ENCODE results near the gene ANGPTL7.
"Not testable (repeated sequence)": the region's sequence is repeated elsewhere in the genome, so short reads cannot be mapped to it uniquely, and the experiment has no call there.

ANGPTL7 gene

DNA sequence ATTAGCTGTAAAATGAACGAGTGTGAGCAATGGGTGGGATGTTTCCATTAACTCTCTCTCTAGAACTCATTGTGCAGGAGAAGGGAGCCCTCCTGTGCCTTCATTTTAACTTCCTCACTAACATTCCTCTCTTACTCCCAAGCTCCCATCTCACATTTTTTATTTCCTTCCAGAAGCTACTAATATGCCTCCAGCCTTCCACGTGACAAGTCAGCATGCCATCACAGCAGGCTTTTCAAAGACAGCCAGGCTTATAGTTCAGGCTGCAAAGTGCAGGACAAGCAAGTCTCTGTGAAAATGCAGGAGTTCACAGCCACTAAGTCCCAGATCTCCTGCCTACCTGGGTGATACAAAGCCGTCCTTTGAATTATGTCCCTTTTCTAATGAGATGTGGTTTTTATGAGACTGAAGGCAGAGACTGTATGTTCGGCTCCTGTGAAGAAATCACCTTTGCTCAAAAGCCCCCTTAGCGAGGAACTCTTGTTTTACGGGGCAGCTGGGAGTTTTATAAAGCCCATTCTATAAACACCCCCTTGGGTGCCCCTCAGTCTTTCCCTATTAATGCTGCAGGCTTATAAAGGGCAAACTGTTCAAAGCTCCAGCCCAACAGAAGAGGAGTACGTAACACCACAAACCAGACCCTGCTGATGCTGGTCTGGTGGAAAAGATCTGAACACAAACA is 14.8 kb upstream of the ANGPTL7 start:
- no peak overlapping the region for H3K4me3 ChIP-seq (ENCODE audit: low read depth, low read length)
- H3K9me3 ChIP-seq (ENCODE audit: control insufficient read depth, insufficient read depth, low read length), result no peaks in the 10 kb centered on the region
- peaks cover 4% of the 10 kb centered on the region for H3K36me3 ChIP-seq (ENCODE audit: control insufficient read depth, insufficient read depth, low read length)
- H3K27me3 ChIP-seq (ENCODE audit: control insufficient read depth, insufficient read depth, low read length), result no peaks in the 10 kb centered on the region
- H3K4me1 ChIP-seq (ENCODE audit: control insufficient read depth, insufficient read depth, low read length), result no peaks in the 10 kb centered on the region
- H3K9ac ChIP-seq (ENCODE audit: low read depth, low read length), result no peak overlapping the region

DNA sequence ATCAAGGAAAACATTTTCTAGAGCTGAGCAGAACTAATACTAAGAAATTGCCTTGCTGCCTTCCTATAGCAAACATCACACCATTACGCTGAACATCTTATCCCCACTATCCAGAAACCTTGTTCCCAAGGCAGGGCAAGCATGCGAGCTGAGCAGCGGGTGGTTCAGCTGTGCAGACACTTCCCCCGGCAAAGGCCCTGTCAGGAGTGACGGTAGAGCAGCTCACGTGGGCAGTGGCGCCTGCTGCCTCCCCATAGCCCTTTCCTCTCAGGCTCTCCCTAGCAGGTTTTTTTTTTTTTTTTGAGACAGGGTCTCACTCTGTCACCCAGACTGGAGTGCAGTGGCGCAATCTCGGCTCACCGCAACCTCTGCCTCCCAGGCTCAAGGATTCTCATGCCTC is 13.7 kb upstream of the ANGPTL7 start:
- Histone ChIP-seq H3K9me3 (ENCODE audit: control insufficient read depth, insufficient read depth, low read length) (no peaks in the 10 kb centered on the region), H3K9ac (ENCODE audit: low read depth, low read length) (no peak overlapping the region), H3K4me1 (ENCODE audit: control insufficient read depth, insufficient read depth, low read length) (no peaks in the 10 kb centered on the region), H3K4me3 (ENCODE audit: low read depth, low read length) (no peak overlapping the region), H3K36me3 (ENCODE audit: control insufficient read depth, insufficient read depth, low read length) (peaks cover 4% of the 10 kb centered on the region), H3K27me3 (ENCODE audit: control insufficient read depth, insufficient read depth, low read length) (no peaks in the 10 kb centered on the region)

DNA sequence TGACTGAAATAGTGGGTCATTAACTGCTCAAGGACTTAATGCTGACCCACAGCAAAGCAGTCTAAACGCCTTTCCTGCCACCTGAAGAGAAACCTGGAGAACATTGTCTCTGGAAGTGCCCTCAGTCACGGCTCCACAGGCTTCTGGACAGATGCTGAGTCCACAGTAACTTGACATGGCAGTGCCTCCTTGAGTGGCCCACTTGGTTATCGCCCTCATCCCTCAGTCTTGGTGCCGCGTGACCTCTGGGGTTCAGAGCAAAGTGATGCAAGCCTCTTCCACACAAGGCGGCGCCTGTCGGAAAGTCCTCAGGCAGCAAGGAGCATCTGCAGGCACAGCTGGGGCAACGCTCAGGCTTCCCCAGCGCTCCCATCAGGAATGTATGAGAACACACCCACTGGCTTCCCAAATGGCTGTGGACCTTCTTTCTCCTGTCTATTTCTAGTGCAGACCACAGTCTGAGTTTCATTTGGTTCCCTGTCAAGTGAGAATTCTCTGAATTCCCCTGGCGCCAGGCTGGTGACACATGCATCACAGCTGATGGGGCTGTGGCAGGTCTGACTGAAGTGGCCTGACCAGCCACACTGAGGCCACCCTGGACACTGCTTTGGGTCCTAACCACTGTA is 13.0 kb upstream of the ANGPTL7 start:
- Histone ChIP-seq H3K4me1 (ENCODE audit: control insufficient read depth, insufficient read depth, low read length) (no peaks in the 10 kb centered on the region), H3K27me3 (ENCODE audit: control insufficient read depth, insufficient read depth, low read length) (no peaks in the 10 kb centered on the region), H3K9ac (ENCODE audit: low read depth, low read length) (no peak overlapping the region), H3K36me3 (ENCODE audit: control insufficient read depth, insufficient read depth, low read length) (peaks cover 4% of the 10 kb centered on the region), H3K9me3 (ENCODE audit: control insufficient read depth, insufficient read depth, low read length) (no peaks in the 10 kb centered on the region), H3K4me3 (ENCODE audit: low read depth, low read length) (no peak overlapping the region)

DNA sequence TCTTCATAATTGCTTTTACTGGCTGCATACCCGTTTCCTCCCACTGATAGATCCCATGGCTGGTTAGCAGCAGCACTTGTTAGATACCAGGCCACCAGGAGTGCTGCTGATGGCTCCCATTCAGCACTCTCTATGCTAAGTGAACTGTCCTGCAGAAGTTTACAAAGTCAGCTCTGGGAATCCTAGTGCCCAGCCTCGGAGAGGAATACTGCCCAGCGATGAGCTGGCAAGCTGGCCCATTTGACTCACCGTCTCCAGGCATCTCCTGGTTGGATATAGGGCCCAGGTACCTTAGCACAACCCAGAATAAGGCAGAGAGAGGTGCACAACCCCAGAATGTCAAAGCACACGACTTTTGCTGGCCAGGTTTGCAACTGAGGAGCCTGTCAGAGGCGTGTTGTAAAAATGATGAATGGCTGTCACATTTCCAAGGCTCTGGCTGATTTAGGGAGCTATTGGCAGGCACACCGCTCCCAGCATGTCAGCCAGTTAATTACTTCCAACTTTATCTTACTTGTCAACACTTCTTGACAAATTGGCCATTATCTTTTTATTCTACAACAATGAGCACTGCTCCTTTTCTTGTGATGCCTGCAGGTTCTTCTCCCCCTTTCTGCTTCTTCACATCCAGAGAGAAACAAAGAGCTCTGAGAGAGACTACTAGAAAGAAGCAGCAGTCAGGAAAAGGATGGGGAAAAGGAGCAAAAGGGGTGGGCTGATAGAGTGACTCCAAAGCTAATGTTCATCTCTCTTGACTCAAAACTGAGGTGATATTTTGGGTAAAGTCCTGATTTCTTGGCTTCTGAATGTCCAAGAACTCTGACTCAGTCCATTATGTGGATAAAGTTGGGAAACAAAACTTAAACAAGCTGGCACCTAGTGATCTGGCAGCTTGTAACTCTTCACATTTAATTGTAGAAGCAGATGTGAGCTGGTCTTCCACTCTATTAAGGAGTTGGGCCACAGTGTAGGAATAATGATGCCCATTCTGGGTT is 10.8 kb upstream of the ANGPTL7 start:
- Histone ChIP-seq H3K4me1 (ENCODE audit: control insufficient read depth, insufficient read depth, low read length) (no peaks in the 10 kb centered on the region), H3K36me3 (ENCODE audit: control insufficient read depth, insufficient read depth, low read length) (peaks cover 4% of the 10 kb centered on the region), H3K27me3 (ENCODE audit: control insufficient read depth, insufficient read depth, low read length) (no peaks in the 10 kb centered on the region), H3K9ac (ENCODE audit: low read depth, low read length) (no peak overlapping the region), H3K4me3 (ENCODE audit: low read depth, low read length) (no peak overlapping the region), H3K9me3 (ENCODE audit: control insufficient read depth, insufficient read depth, low read length) (no peaks in the 10 kb centered on the region)

DNA sequence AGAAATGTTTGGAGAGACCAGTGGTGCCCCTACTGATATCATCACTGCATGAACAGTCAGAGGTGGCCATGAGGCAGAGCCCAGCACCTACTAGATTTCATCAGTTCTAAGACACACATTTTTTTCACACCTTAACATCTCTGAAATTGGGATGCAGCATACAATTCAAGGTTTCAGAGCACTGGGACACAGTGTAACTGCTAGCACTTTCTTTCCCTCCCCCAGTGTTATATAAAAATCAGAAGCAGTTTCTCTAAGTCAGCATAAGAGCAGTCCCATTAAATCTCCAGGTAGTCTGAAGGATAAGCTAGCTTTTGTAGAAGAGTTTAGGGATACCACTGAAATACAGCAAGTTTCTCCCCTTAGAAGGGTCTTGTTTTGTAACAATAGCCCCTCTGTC is 10.0 kb upstream of the ANGPTL7 start:
- H3K4me1 ChIP-seq (ENCODE audit: control insufficient read depth, insufficient read depth, low read length), result no peaks in the 10 kb centered on the region
- H3K9ac ChIP-seq (ENCODE audit: low read depth, low read length), result no peak overlapping the region
- no peaks in the 10 kb centered on the region for H3K9me3 ChIP-seq (ENCODE audit: control insufficient read depth, insufficient read depth, low read length)
- H3K36me3 ChIP-seq (ENCODE audit: control insufficient read depth, insufficient read depth, low read length), result peaks cover 4% of the 10 kb centered on the region
- no peak overlapping the region for H3K4me3 ChIP-seq (ENCODE audit: low read depth, low read length)
- no peaks in the 10 kb centered on the region for H3K27me3 ChIP-seq (ENCODE audit: control insufficient read depth, insufficient read depth, low read length)

DNA sequence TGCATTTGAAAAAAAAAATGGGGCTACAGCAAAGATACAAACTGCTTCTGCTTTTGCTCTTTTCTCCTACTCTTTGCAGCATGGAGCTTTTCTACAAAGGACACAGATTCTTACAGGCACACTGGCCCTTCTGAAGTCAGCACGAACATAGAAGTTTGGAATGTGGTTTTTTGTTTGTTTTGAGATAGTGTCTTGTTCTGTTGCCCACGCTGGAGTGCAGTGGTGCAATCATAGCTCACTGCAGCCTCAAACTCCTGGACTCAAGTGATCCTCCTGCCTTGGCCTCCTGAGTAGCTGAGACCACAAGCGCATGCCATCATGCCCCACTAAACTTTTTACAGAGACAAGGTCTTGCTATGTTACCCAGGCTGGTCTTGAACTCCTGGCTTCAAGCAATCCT is 9.4 kb upstream of the ANGPTL7 start:
- not testable (repeated sequence) for H3K27me3 ChIP-seq (ENCODE audit: control insufficient read depth, insufficient read depth, low read length); H3K4me1 ChIP-seq (ENCODE audit: control insufficient read depth, insufficient read depth, low read length); H3K4me3 ChIP-seq (ENCODE audit: low read depth, low read length); H3K36me3 ChIP-seq (ENCODE audit: control insufficient read depth, insufficient read depth, low read length); H3K9me3 ChIP-seq (ENCODE audit: control insufficient read depth, insufficient read depth, low read length); H3K9ac ChIP-seq (ENCODE audit: low read depth, low read length)

DNA sequence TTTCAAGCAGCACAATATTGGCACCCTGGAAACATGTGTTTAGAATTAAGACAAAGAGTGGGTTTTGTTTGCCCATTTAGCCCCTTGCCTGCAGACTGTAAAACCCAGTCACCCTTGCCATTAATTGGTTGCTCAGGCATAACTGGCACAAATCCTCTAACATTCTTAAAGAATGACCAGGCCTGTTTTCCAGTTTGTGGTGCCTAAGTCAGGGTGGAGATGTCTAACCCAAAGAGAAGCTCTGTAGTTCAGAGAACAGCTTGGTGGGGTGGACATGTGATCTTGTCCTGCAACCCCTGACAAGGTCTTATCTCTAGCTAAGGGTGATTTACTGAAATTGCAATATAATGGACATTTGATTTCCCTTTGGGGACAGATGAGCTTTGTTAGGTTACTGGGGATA is 8.8 kb upstream of the ANGPTL7 start:
- Histone ChIP-seq H3K9ac (ENCODE audit: low read depth, low read length) (no peak overlapping the region), H3K4me1 (ENCODE audit: control insufficient read depth, insufficient read depth, low read length) (no peaks in the 10 kb centered on the region), H3K27me3 (ENCODE audit: control insufficient read depth, insufficient read depth, low read length) (no peaks in the 10 kb centered on the region), H3K4me3 (ENCODE audit: low read depth, low read length) (no peak overlapping the region), H3K9me3 (ENCODE audit: control insufficient read depth, insufficient read depth, low read length) (no peaks in the 10 kb centered on the region), H3K36me3 (ENCODE audit: control insufficient read depth, insufficient read depth, low read length) (peaks cover 5% of the 10 kb centered on the region)

DNA sequence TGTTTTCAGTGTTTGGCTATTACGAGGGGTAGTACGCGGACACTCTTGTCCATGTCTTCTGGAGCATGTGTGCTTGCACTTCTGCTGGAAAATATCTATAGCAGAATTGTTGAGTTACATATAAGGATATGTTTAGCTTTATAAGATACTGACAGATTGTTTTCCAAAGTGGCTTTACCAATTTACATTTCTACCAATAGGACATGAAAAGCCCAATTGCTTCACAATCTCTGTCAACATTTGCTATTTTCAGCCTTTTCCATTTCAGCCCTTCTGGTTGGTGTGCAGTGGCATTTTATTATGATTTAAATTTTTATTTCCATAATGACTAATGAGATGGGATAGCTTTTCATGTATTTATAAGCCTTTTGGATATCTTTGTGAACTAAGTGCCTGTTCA is 6.3 kb upstream of the ANGPTL7 start:
- Histone ChIP-seq H3K36me3 (ENCODE audit: control insufficient read depth, insufficient read depth, low read length) (peaks cover 3% of the 10 kb centered on the region), H3K27me3 (ENCODE audit: control insufficient read depth, insufficient read depth, low read length) (no peaks in the 10 kb centered on the region), H3K4me1 (ENCODE audit: control insufficient read depth, insufficient read depth, low read length) (no peaks in the 10 kb centered on the region), H3K9ac (ENCODE audit: low read depth, low read length) (no peak overlapping the region), H3K4me3 (ENCODE audit: low read depth, low read length) (no peak overlapping the region), H3K9me3 (ENCODE audit: control insufficient read depth, insufficient read depth, low read length) (no peaks in the 10 kb centered on the region)

DNA sequence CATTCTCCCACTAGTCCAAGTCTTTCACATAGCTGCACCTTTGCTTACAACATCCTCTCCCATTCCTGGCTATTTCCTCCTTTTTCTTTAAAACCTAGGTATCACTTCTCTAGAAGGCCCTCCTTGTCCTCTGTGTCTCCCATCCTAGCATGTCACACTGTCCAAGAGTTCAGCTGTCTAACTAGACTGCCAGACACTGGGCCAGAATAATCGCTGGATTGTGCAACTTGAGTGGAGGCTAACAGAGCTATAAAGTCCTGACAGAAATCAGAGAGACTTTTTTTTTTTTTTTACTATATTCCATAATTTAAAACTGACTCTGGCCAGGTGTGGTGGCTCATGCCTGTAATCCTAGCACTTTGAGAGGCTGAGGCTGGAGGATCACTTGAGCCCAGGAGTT is 4.2 kb upstream of the ANGPTL7 start:
- Histone ChIP-seq H3K4me1 (ENCODE audit: control insufficient read depth, insufficient read depth, low read length) (no peaks in the 10 kb centered on the region), H3K4me3 (ENCODE audit: low read depth, low read length) (no peak overlapping the region), H3K9ac (ENCODE audit: low read depth, low read length) (no peak overlapping the region), H3K36me3 (ENCODE audit: control insufficient read depth, insufficient read depth, low read length) (peaks cover 8% of the 10 kb centered on the region), H3K27me3 (ENCODE audit: control insufficient read depth, insufficient read depth, low read length) (no peaks in the 10 kb centered on the region), H3K9me3 (ENCODE audit: control insufficient read depth, insufficient read depth, low read length) (no peaks in the 10 kb centered on the region)

DNA sequence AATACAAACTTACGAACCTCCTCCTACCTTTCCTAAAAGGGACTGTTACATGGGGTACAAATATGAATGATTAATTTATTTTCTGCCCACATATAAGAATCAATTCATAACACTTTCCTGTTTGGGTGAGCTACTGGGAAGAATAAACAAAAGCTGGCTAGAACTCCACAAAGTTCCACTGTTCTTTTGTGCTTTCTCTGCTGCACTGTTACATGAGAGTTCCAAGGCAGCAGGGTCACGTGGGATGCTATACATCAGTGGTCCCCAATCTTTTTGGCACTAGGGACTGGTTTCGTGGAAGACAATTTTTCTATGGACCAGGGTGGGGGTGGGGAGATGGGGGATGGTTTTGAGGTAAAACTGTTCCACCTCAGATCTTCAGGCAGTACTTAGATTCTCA is 2.2 kb upstream of the ANGPTL7 start:
- no peaks in the 10 kb centered on the region for H3K9me3 ChIP-seq (ENCODE audit: control insufficient read depth, insufficient read depth, low read length)
- no peaks in the 10 kb centered on the region for H3K4me1 ChIP-seq (ENCODE audit: control insufficient read depth, insufficient read depth, low read length)
- H3K27me3 ChIP-seq (ENCODE audit: control insufficient read depth, insufficient read depth, low read length), result no peaks in the 10 kb centered on the region
- peaks cover 20% of the 10 kb centered on the region for H3K36me3 ChIP-seq (ENCODE audit: control insufficient read depth, insufficient read depth, low read length)
- H3K9ac ChIP-seq (ENCODE audit: low read depth, low read length), result no peak overlapping the region
- no peak overlapping the region for H3K4me3 ChIP-seq (ENCODE audit: low read depth, low read length)

DNA sequence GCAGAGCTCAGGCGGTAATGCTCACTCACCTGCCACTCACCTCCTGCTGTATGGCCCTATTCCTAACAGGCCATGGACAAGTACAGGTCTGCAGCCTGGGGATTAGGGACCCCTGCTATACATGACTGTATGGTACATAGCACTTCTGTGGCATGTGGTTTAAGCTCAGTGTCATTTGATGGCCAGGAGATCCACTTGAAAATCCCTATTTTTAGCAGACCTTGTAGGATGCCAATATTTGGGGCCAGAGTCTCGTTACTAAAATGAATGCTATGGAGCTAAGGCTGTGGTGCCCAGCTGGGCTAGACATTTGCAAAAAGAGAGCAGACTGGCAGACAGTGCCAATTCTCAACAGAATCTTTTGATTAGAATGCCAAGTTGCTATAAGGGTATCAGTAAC is 1.7 kb upstream of the ANGPTL7 start:
- no peaks in the 10 kb centered on the region for H3K9me3 ChIP-seq (ENCODE audit: control insufficient read depth, insufficient read depth, low read length)
- no peaks in the 10 kb centered on the region for H3K27me3 ChIP-seq (ENCODE audit: control insufficient read depth, insufficient read depth, low read length)
- no peak overlapping the region for H3K4me3 ChIP-seq (ENCODE audit: low read depth, low read length)
- H3K9ac ChIP-seq (ENCODE audit: low read depth, low read length), result no peak overlapping the region
- H3K4me1 ChIP-seq (ENCODE audit: control insufficient read depth, insufficient read depth, low read length), result no peaks in the 10 kb centered on the region
- H3K36me3 ChIP-seq (ENCODE audit: control insufficient read depth, insufficient read depth, low read length), result peaks cover 20% of the 10 kb centered on the region

Measured in iPS-15b (cell line).